Endothelial cell of umbilical vein (primary cell): ENCODE results near the gene CAPN15. TPM values are rescaled to one million over a fixed set of nuclear protein-coding genes. Genes with fewer than 3 reads are reported as not detected.
A peak's percentile ranks its signal among the peaks of the same experiment; 100 is the strongest.

Source experiments
- BruUV-seq: library from RNA; stranded (reverse); fragments of 400-500 nt; replicated peaks from 2 replicates; lab custom pipeline; 2021; lab: Mats Ljungman, UMichigan
- CTCF ChIA-PET: fragments of 300-600, 350-600 bp; sonication (Branson Sonifier 250); formaldehyde crosslinking; loops from one replicate; lab custom pipeline; 2021; ENCODE audit warnings: antibody characterized with exemption, inconsistent platforms; lab: Charles Lee
- POLR2A ChIA-PET: fragments of 300-600, 350-600 bp; sonication (Branson Sonifier 250); formaldehyde crosslinking; loops from one replicate; lab custom pipeline; 2021; ENCODE audit warnings: antibody characterized with exemption, inconsistent platforms; lab: Charles Lee
- DNase-seq: peaks from one replicate; pipeline ENCODE4 v3.0.0-alpha.2; 2011; ENCODE audit warnings: low read depth, low spot score
- FAIRE-seq: peaks from 2 replicates; lab custom pipeline; 2011; peaks lifted over from hg19 to GRCh38; lab: Jason Lieb, UNC
- H2AFZ ChIP-seq: 2 replicates; pipeline ENCODE4 v1.6.0; 2012; ENCODE audit warnings: low read depth, low read length, control low read depth, inconsistent platforms
- H3K27ac ChIP-seq: 2 replicates; pipeline ENCODE4 v1.5.1; 2011; ENCODE audit warnings: low read depth, mild to moderate bottlenecking, control low read depth, low read length, moderate library complexity; ENCODE audit not compliant: insufficient read depth
- H3K27me3 ChIP-seq, 2 experiments: 2 replicates each; pipeline versions ENCODE4 v1.6.0 to v1.6.1; 2011; ENCODE audit warnings: low read length in 2 of 2, mixed read lengths in 1 of 2; ENCODE audit not compliant: control insufficient read depth in 2 of 2, insufficient read depth in 2 of 2
- H3K36me3 ChIP-seq, 2 experiments: 2 replicates in 1 of 2; 3 replicates in 1 of 2; pipeline ENCODE4 v1.5.1; 2011; ENCODE audit warnings: low read length in 2 of 2, mild to moderate bottlenecking in 1 of 2, moderate library complexity in 1 of 2; ENCODE audit not compliant: control insufficient read depth in 2 of 2, insufficient read depth in 2 of 2; ENCODE audit errors: extremely low read depth in 1 of 2
- H3K4me1 ChIP-seq: 3 replicates; pipeline ENCODE4 v1.5.1; 2011; ENCODE audit warnings: mild to moderate bottlenecking, low read length; ENCODE audit not compliant: control insufficient read depth, insufficient read depth; ENCODE audit errors: extremely low read depth
- H3K4me2 ChIP-seq: 2 replicates; pipeline ENCODE4 v1.6.1; 2011; ENCODE audit warnings: low read length, control low read depth, mixed read lengths; ENCODE audit not compliant: insufficient read depth
- H3K4me3 ChIP-seq, 3 experiments: fragments of 200-600 bp in 1 of 3; sonication (generic), shearing (Covaris generic) in 1 of 3; replicated peaks in 1 of 3; 2 replicates each; pipeline ENCODE4 v1.5.1; 2011 to 2016; ENCODE audit warnings: control low read depth in 3 of 3, low read length in 3 of 3, mild to moderate bottlenecking in 2 of 3, inconsistent platforms in 1 of 3, low read depth in 1 of 3, moderate library complexity in 1 of 3; ENCODE audit not compliant: insufficient read depth in 1 of 3
- H3K79me2 ChIP-seq: 2 replicates; pipeline ENCODE4 v1.6.0; 2012; ENCODE audit warnings: low read length, inconsistent platforms; ENCODE audit not compliant: control insufficient read depth, insufficient read depth
- H3K9ac ChIP-seq: replicated peaks from 2 replicates; pipeline ENCODE3; 2011; ENCODE audit warnings: low read length, control low read depth; ENCODE audit not compliant: insufficient read depth; ENCODE audit errors: extremely low read depth
- H3K9me1 ChIP-seq: replicated peaks from 3 replicates; pipeline ENCODE4 v1.6.0; 2011; ENCODE audit warnings: mild to moderate bottlenecking, low read length; ENCODE audit not compliant: control insufficient read depth, insufficient read depth; ENCODE audit errors: extremely low read depth
- H3K9me3 ChIP-seq: replicated peaks from 2 replicates; pipeline ENCODE4 v1.5.1; 2012; ENCODE audit warnings: low read length, inconsistent platforms; ENCODE audit not compliant: control insufficient read depth, insufficient read depth
- H4K20me1 ChIP-seq: replicated peaks from 2 replicates; pipeline ENCODE3; 2011; ENCODE audit warnings: mild to moderate bottlenecking, low read length; ENCODE audit not compliant: control insufficient read depth, insufficient read depth; ENCODE audit errors: extremely low read depth
- CTCF ChIP-seq, 2 donors: IDR thresholded peaks; 1 replicate in 1 of 2; 2 replicates in 1 of 2; pipeline ENCODE4 v1.5.1; 2011; ENCODE audit warnings: low read length in 2 of 2, mild to moderate bottlenecking in 2 of 2, moderate library complexity in 2 of 2, control low read depth in 1 of 2, inconsistent platforms in 1 of 2, low read depth in 1 of 2; ENCODE audit not compliant: insufficient read depth in 1 of 2; ENCODE audit errors: extremely low read depth in 1 of 2
- EZH2 ChIP-seq: IDR thresholded peaks from 2 replicates; pipeline ENCODE4 v1.6.1; 2012; ENCODE audit warnings: borderline replicate concordance, low read depth, mild to moderate bottlenecking, moderate library complexity, low read length, inconsistent platforms; ENCODE audit not compliant: severe bottlenecking
- FOS ChIP-seq: IDR thresholded peaks from 2 replicates; pipeline ENCODE4 v1.6.1; 2011; ENCODE audit warnings: mild to moderate bottlenecking, low read length, moderate library complexity, borderline replicate concordance; ENCODE audit not compliant: insufficient read depth
- GATA2 ChIP-seq: IDR thresholded peaks from 2 replicates; pipeline ENCODE4 v1.7.0; 2011; ENCODE audit warnings: low read depth, mild to moderate bottlenecking, moderate library complexity, mixed read lengths, low read length; ENCODE audit not compliant: insufficient read length, insufficient read depth
- JUN ChIP-seq: IDR thresholded peaks from 2 replicates; pipeline ENCODE4 v1.6.1; 2011; ENCODE audit warnings: borderline replicate concordance, low read depth; ENCODE audit not compliant: insufficient read length, insufficient read depth
- MAX ChIP-seq: IDR thresholded peaks from 2 replicates; pipeline ENCODE4 v1.6.1; 2011; ENCODE audit not compliant: insufficient read depth, insufficient read length
- MYC ChIP-seq: IDR thresholded peaks from one replicate; pipeline ENCODE4 v1.6.1; 2011; ENCODE audit warnings: mild to moderate bottlenecking, low read depth, low read length
- POLR2A ChIP-seq: IDR thresholded peaks from 2 replicates; pipeline ENCODE4 v1.6.1; 2012; ENCODE audit warnings: low read depth, mild to moderate bottlenecking, control low read depth, low read length
- POLR2AphosphoS5 ChIP-seq: IDR thresholded peaks from 2 replicates; pipeline ENCODE4 v1.6.1; 2012; ENCODE audit warnings: low read depth, mild to moderate bottlenecking, control low read depth, low read length, moderate library complexity; ENCODE audit not compliant: insufficient read depth
- dilution Hi-C: fragments of 300-500 bp; cut with MboI; formaldehyde crosslinking; loops from one replicate; pipeline ENCODE4 v1.15.0; 2019; ENCODE audit warnings: low sequenced_read_pairs; ENCODE audit not compliant: extremely low pct_ligation_motif_present
- intact Hi-C: fragments of 100-400 bp; cut with micrococcal nuclease; formaldehyde crosslinking; loops from one replicate; pipeline ENCODE4 v1.10.0; 2022
- polyA plus RNA-seq, 4 experiments: library from polyadenylated mRNA; depleted of rRNA in 3 of 4; stranded (reverse) in 3 of 4; unstranded in 1 of 4; fragments of >200 nt; gene quantifications; 2 replicates each; pipeline versions ENCODE4 v1.2.1 to v1.2.3, GENCODE V29; 2011 to 2012; ENCODE audit warnings: missing spikeins in 1 of 4
- total RNA-seq: library from RNA; stranded (reverse); gene quantifications from 2 replicates; pipeline ENCODE4 v1.2.3, GENCODE V29; 2021

Gene CAPN15
- total and polyA plus RNA-seq, 2 donors (not counting 3 experiments of a cell fraction or from before 2014, with no cell fraction given), result 33.9 to 65.0 TPM

DNA sequence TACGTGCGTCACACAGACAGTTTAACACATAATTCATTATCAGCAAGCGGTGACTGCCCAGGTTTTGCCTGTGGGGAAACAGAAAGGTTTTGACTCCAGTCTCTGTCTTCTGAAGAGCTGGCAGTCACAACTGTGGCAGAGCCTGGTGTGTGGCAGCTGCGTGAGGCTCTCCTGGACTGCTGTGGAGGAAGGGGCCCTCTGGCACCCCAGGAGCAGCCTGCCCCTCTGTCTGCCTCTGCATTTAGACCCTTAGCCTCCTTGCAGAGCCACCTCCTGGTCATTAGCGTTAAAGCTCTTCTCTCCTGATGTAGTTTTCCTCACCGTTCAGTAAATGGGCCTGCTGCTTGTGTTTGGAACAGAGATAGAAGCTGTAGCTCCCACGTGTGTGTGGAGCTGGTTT, 73.3 kb downstream of the CAPN15 start:
- no peaks in the 10 kb centered on the region for H4K20me1 ChIP-seq
- BruUV-seq, result no TSS peak
- H3K9me3 ChIP-seq, result no peaks in the 10 kb centered on the region
- peaks cover 1% of the 10 kb centered on the region for H3K79me2 ChIP-seq
- H3K4me3 ChIP-seq, result no peak overlapping the region
- FAIRE-seq, result no peak
- no peak overlapping the region for H3K4me2 ChIP-seq
- DNase-seq, result peak; percentile 15
- intact Hi-C loops (no loop called here), dilution Hi-C loops (no loop called here)
- ChIA-PET POLR2A (no interaction called here), CTCF (interaction anchor here (0.9 to 2.3 kb wide), 7 partner anchors 8 to 209 kb away, joined by 3 to 8 read pairs (median 5); partner anchors contain the start of gene RAB40C)
- H3K9ac ChIP-seq, result no peak overlapping the region
- H3K27ac ChIP-seq, result no peak overlapping the region
- no peaks in the 10 kb centered on the region for H3K9me1 ChIP-seq
- no peak overlapping the region for H2AFZ ChIP-seq
- H3K4me1 ChIP-seq, result no peaks in the 10 kb centered on the region
- TF ChIP-seq CTCF (IDR thresholded peaks at IDR 0.05; ENCODE audit: extremely low read depth in 1 of 2, insufficient read depth in 1 of 2, low read depth in 1 of 2, low read length in 2 of 2) (peak in 1 of 2 donors; percentile 21), MYC (no peak)
- H3K36me3 ChIP-seq, result no peaks in the 10 kb centered on the region
- H3K27me3 ChIP-seq, result no peaks in the 10 kb centered on the region

DNA sequence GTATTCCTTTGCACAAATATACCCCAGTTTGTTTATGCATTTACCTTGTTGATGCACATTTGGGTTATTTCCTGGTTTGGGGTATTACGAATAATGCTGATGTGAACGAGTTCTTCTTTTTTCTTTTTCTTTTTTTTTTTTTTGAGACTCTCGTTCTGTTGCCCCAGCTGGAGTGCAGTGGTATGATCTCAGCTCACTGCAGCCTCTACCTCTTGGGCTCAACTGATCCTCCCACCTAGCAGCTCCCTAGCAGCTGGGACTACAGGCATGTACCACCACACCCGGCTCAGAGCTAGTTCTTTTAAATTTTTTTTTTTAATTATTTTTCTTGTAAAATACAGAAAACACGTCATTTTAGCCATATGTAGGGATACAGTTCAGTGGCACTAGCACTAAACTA, 76.4 kb downstream of the CAPN15 start:
- ChIA-PET CTCF (no interaction called here), POLR2A (no interaction called here)
- H4K20me1 ChIP-seq, result no peaks in the 10 kb centered on the region
- no peaks in the 10 kb centered on the region for H3K36me3 ChIP-seq
- FAIRE-seq (no peak), DNase-seq (no peak)
- TF ChIP-seq POLR2A (no peak), GATA2 (no peak), MYC (no peak), EZH2 (no peak), MAX (no peak), POLR2AphosphoS5 (no peak), CTCF (IDR thresholded peaks at IDR 0.05; ENCODE audit: extremely low read depth in 1 of 2, insufficient read depth in 1 of 2, low read depth in 1 of 2, low read length in 2 of 2) (no peak), FOS (no peak), JUN (no peak)
- no peaks in the 10 kb centered on the region for H3K9me1 ChIP-seq
- no peak overlapping the region for H3K4me2 ChIP-seq
- H3K27me3 ChIP-seq, result no peaks in the 10 kb centered on the region
- peaks cover 1% of the 10 kb centered on the region for H3K79me2 ChIP-seq
- dilution Hi-C loops (no loop called here), intact Hi-C loops (no loop called here)
- H3K9me3 ChIP-seq, result no peaks in the 10 kb centered on the region
- no peak overlapping the region for H3K9ac ChIP-seq
- H3K27ac ChIP-seq, result no peak overlapping the region
- no peak overlapping the region for H3K4me3 ChIP-seq
- no TSS peak for BruUV-seq
- no peak overlapping the region for H2AFZ ChIP-seq
- H3K4me1 ChIP-seq, result no peaks in the 10 kb centered on the region
